Activated T-cell treated with anti-CD3 and anti-CD28 coated beads for 48 hours (primary cell): ENCODE data around the gene MAZ.
"Not testable (repeated sequence)": the region's sequence is repeated elsewhere in the genome, so short reads cannot be mapped to it uniquely, and the experiment has no call there.

Source experiments
- DNase-seq: peaks from one replicate; pipeline ENCODE4 v3.0.0-alpha.2; 2020; ENCODE audit warnings: low read depth

MAZ gene

DNA sequence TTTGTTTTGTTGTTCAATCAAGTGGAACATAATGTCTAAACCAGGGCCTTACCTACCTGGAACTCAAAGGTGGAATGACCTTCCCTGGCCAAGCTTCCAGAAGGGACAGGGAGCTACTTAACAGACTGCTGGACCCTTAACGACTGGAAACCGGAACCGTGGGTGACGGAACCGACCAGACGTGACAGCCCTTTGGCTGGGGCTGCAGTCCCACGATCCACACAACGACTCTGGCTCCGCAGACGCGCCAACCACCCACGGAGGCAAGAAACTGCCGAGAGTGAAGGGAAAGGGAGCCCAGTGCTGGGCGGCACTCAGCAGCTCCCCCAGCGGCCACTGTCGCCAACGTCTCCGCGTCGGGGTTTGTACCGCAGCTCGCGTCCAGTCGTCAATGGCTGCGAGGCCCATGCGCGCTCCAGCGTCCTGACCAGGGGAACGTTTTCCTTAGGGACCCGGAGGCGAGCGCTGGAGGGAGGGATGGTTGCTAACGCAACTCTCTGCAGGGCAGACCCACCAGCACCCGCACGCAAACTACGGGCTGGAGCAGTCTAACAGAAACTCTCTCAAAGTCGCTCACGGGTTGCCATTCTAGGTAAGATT, 21.3 kb upstream of the MAZ start:
- peak; percentile 69 for DNase-seq

GRCh38 chr16:29787155-29787554, 19.2 kb upstream of the MAZ start:
- DNase-seq, result not testable (repeated sequence)

DNA sequence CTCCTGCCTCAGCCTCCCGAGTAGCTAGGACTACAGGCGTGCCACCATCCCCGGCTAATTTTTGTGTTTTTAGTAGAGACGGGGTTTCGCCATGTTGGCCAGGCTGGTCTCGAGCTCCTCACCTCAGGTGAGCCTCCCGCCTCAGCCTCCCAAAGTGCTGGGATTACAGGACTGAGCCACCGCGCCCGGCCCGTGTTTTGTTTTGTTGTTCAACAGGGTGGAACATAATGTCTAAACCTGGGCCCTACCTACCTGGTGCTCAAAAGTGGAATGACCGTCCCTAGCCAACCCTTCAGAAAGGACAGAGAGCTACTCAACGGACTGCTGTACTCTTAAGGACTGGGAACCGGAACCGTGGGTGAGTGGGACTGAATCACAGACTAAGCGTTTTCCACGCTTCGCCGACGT, 16.6 kb upstream of the MAZ start:
- DNase-seq, result no peak

DNA sequence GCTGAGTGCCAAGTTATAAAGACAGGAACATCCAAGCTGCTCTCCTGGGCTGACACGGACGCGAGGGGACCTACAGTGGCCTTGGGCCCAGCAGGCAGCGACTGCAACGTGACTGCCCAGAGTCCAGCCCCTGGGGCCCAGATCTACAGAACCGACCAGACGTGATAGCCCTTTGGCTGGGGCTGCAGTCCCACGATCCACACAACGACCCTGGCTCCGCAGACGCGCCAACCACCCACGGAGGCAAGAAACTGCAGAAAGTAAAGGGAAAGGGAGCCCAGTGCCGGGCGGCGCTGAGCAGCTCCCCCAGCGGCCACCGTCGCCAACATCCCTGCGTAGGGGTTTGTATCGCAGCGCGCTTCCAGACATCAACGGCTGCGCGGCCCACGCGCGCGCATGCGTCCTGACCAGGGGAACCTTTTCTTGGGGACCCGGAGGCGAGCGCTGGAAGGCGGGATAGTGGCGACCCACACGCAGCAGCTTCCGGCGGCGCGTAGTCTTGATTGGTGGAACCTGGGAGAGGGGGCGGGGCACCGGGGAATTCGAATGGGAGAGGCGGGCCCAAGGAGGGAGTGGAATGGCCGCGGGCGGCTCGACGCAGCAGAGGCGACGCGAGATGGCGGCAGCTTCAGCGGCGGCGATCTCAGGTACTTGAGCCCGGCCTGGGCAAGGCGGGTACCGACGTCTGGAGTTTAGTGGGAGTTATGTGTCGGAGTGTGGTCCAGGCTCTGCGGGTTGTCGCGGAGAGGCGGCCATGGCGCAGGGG, 16.0 kb upstream of the MAZ start, which contains the start of gene KIF22:
Gene KIF22 (plus strand): TSS at position 569 of the 766 bp plus-strand sequence. CDS start 9 bp downstream, at position 578.
- DNase-seq, result peak; percentile 100

DNA sequence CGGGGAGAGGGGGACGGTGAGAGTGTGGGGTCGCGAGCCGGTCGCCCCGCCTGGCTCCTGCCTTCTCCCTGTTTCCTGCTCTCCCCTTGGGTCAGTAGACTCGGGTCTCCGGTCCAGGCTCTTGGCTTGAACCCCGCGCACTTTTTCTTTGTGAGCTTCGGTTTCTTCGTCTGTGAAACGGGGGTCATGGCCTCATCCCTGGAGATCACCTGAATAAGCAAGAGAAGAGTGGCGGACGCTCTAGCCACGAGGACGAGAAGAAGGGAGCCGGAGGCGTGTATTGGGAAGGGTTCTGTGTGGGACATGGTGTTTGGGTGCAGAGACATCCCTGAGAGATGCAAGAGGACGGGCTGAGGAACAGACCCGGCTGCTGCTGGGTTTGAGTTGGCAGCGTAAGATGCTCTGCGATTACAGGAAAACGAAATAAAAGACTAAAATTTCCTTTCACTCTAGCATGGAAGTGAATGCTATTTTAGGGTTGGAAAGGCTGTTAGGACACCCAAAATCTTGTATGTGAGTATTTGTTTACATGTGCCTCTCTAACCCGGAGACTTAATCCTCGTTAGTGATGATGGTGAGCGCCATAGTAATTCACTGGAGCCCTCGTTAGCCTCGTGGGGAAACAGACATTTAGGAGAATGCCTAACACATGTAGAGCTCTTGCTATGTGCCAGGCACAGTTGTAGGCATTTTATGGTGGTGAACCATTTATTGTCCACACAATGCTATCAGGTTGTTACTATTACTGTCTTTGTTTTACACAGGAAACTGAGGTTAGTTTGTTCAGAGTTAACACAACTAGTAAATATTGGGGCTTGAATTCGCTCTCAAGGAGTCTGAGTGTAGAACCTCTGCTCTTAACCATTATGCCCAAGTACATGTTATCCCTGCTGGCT, 15.1 kb upstream of the MAZ start:
- DNase-seq, result no peak

DNA sequence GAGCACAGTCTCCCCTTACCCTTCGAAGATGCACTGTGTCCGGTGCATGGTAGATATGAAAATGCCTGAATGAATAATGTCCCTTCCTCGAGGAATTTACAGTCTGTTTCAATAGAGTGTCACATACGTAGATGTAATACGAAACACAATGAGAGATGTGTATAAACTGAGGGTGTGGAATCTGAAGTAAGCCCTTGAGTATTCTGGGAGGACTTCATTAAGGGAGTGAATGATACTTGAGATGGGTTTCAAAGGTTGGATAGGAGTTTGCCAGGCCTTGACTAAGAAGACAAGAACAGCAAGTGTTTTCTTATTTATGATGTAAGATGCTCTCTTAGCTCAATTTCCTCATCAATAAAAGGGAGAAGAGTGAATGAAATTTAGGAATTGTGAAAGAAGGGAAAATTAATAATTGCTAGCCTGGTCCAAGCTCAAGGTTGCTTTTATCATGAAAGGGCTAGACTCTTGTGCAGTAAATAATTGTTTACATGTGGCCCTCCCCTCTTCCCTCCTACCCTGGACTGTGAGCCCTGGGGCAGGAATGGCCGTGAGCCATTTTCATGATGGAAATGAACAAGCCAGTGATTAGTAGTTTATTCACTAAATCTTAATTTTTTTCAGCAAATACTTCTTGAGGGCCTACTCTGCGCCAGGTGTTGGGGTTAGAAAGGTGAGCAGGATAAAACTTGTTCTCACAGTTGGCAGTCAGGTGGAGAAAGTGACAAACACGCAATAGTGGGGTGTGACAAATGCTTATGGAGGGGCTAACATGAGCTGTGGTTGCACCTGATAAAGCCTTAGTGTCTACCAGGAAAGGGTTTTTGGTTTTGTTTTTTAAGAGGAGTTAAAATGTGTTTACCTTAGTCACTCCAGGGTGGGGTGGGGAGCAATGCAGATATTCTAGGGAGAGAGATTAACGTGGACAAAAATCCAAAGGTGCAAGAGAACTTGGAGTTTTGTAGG, 14.2 kb upstream of the MAZ start:
- no peak for DNase-seq

- not testable (repeated sequence) for DNase-seq
These were observed 13.2 kb upstream of the MAZ start for GRCh38 chr16:29793153-29793552.

GRCh38 chr16:29794231-29794710, 12.1 kb upstream of the MAZ start:
- no peak for DNase-seq

- DNase-seq, result no peak
These were observed 3.9 kb upstream of the MAZ start for GRCh38 chr16:29802416-29802935.

GRCh38 chr16:29804020-29804419, 2.3 kb upstream of the MAZ start:
- no peak for DNase-seq

- DNase-seq, result no peak
These were observed 1.7 kb upstream of the MAZ start for GRCh38 chr16:29804455-29805231.

GRCh38 chr16:29805232-29806098, 864 bp upstream of the MAZ start:
- peak; percentile 98 for DNase-seq

- peak; percentile 69 for DNase-seq
These were observed 504 bp downstream of the MAZ start for GRCh38 chr16:29806641-29807425.

- peak; percentile 85 for DNase-seq
These were observed 1.3 kb downstream of the MAZ start for GRCh38 chr16:29807426-29808218.

DNA sequence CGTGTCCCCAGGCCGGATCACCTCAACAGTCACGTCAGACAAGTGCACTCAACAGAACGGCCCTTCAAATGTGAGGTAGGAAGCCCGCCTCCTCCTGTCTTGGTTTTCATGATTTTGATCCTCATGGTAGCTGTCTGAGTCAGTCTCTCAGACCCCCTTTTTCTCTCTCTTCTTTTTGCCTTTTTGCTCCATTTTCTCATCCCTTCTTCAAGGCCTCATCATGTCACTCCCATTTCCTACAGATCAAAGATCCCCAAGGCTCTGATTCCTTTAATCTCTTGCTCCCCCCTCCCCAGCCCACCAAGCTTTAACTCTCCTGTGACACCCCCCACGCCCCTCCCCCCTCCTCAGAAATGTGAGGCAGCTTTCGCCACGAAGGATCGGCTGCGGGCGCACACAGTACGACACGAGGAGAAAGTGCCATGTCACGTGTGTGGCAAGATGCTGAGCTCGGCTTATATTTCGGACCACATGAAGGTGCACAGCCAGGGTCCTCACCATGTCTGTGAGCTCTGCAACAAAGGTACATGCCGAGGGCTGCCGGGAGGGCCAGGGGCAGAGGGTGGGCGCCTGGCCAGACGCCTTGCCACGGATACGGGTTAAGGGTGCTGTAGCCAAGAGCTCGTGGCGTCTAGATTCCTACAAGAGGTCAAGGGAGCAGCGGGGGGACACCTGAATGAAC, 2.0 kb downstream of the MAZ start:
- no peak for DNase-seq

DNA sequence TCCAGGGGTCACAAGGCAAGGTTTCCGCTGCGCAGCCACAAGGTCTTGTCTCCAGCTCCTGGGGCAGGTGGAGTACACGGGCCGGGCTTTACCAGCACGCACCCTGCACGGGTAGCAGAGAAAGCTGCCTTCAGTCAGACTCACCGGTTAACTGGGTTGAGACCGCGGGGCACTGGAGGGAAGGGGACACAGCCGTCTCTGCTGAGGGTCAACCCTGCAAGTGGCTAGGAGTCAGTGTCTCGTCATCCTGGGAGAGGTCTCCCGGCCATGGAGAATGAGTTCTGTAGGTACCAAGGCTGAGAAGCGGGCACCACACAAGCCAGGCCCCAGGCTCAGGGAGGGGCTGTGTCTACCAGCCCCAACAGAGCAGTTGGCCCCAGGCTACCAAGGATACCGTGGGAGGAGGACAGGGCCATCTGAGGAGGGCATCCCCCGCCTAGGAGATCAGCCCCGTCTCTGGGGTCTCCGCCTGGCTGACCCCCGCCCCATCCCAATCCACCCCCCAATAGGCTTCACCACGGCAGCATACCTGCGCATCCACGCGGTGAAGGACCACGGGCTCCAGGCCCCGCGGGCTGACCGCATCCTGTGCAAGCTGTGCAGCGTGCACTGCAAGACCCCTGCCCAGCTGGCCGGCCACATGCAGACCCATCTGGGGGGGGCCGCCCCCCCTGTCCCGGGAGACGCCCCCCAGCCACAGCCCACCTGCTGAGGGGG, 2.9 kb downstream of the MAZ start:
- no peak for DNase-seq
